GM12801 (cell line): ENCODE data around the gene GLTPD2.

ENCODE experiments used
- TF ChIP-seq, protein P1 (sequence below): IDR thresholded peaks from one replicate; pipeline ENCODE4 v1.5.1; 2011; ENCODE audit warnings: control low read depth; ENCODE audit not compliant: insufficient read length; ENCODE audit errors: extremely low read depth

GLTPD2 gene

GRCh38 chr17:4823373-4824089 lies 34.8 kb downstream of the GLTPD2 start:
- TF ChIP-seq, protein P1, sequence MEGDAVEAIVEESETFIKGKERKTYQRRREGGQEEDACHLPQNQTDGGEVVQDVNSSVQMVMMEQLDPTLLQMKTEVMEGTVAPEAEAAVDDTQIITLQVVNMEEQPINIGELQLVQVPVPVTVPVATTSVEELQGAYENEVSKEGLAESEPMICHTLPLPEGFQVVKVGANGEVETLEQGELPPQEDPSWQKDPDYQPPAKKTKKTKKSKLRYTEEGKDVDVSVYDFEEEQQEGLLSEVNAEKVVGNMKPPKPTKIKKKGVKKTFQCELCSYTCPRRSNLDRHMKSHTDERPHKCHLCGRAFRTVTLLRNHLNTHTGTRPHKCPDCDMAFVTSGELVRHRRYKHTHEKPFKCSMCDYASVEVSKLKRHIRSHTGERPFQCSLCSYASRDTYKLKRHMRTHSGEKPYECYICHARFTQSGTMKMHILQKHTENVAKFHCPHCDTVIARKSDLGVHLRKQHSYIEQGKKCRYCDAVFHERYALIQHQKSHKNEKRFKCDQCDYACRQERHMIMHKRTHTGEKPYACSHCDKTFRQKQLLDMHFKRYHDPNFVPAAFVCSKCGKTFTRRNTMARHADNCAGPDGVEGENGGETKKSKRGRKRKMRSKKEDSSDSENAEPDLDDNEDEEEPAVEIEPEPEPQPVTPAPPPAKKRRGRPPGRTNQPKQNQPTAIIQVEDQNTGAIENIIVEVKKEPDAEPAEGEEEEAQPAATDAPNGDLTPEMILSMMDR = no peak

GRCh38 chr17:4827399-4827798 lies 38.6 kb downstream of the GLTPD2 start:
- TF ChIP-seq, protein P1 = no peak

DNA sequence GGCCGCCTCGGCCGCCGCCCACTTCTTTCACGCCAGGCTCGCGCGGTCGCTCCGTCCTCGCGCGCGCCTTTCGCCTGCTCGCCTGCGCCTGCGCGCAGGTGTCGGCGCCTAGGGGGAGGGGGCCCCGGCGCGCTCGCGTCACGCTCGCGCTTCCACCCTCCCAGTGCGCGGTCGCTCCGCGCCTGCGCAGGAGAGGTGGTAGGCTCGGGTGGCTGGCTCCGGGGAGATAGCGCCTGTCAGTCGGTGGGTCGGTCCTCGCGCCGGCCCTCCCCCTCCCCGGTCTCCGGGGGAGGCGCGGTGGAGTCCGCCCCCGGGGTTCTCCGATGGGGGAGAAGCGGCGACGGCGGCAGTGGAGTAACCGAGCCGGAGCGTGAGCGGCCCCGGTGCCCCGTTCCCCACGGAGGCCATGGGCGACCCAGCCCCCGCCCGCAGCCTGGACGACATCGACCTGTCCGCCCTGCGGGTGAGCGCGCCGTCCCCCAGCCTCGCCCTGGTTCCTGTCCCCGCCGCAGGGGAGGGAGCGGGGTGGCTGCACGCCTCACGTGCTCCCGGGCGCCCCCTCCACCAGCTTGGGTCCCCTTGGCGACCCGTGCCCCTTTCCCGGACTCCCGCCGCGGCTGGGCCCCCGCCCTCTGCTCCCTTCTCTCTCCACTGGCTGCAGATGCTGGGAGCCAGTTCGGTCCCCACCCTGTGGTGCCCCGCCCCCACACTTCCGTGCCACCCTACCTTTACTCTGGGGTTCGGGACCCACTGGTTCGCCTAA lies 44.6 kb downstream of the GLTPD2 start, which contains the start of gene MINK1:
Gene MINK1 (plus strand): TSS at position 163 of the 763 bp plus-strand sequence. CDS start 244 bp downstream, at position 407.
- TF ChIP-seq, protein P1 = no peak

DNA sequence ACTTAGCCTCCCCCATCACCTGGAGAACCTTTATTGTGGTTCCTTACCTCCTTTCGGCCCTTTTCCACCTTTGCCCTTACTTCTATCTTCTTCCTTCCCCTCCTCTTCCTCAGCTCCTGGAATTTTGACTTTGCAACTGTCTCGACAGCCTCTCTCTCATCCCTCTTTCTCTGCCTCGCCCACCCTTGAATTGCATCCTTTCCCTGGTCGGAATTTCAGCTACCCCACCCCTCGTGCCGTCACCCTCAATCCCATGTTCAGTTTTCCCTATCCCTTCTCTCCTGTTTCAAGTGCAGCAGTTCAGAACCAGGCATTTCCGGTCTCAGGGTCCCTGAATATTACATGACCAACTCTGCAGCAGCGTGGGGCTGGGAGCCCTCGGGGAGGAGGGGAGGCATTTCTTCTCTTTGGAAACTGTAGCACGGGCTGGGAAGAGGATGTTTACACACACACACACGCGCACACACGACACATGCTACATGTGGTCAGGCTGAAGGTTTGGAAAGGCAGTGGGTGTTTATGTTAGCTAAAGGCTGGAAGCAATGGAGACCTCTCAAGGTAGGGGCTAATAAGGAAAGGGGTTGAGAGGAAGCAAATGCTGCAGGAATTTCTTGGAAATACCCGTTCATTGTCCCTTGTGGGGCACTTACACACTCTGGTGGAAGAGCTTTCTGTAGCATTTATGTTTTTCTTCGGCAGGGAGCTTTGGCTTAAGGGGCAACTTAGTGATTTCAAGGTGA lies 45.3 kb downstream of the GLTPD2 start:
- TF ChIP-seq, protein P1 = no peak

DNA sequence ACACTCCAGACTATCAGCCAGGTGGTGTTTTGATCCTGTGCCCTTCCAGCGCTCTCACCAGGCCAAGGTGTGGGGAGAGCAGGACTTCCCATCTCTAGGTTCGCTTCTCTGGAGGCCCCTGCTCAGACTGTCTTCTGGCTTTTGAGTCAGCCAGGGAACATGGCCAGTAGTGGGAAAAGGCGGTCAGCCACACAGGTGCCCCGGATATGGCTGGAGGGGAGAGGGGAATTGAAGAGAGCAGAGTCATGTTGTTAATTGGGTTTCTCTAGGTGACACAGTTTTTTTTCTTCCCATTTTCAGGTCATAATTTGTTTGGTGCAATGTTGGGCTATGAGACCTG lies 45.9 kb downstream of the GLTPD2 start:
- TF ChIP-seq, protein P1 = no peak

DNA sequence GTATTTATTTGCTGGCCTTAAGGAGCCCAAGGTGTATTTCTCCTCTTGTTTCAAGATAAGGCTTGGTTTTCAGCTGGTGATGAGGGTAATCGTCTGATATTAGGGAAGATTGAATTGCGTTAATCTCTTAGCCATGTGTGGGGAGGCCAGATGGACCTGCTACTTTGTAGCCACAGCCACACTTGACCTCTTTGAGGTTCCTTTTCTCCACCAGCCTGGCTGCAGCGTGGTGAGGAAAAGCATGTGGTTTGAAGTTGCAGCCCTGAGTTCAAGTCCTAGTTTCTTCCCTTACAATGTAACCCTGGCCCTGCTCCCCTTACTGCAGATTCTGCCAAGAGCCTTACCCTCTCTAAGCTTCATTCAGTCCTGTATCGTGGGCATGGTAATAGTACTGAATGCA lies 47.5 kb downstream of the GLTPD2 start:
- TF ChIP-seq, protein P1 = no peak
